Thyroid gland (tissue), 4 donors: ENCODE measurements around the gene SEC11A.

Experiments used
- POLR2A ChIP-seq, 2 donors: fragments of 450-650 bp; IDR thresholded peaks; one replicate each; pipeline ENCODE4 v1.6.1; 2017; ENCODE audit warnings: antibody characterized with exemption in 2 of 2, mild to moderate bottlenecking in 2 of 2, moderate library complexity in 1 of 2
- TF ChIP-seq, protein P1 (sequence below), 6 experiments: fragments of 200-600 bp in 3 of 6; fragments of 450-650 bp in 3 of 6; sonication (generic) in 3 of 6; IDR thresholded peaks; one replicate each; pipeline ENCODE4 v1.5.1; 2016 to 2019; ENCODE audit warnings: antibody characterized with exemption in 6 of 6, mild to moderate bottlenecking in 2 of 6, inconsistent platforms in 1 of 6, moderate library complexity in 1 of 6

DNA sequence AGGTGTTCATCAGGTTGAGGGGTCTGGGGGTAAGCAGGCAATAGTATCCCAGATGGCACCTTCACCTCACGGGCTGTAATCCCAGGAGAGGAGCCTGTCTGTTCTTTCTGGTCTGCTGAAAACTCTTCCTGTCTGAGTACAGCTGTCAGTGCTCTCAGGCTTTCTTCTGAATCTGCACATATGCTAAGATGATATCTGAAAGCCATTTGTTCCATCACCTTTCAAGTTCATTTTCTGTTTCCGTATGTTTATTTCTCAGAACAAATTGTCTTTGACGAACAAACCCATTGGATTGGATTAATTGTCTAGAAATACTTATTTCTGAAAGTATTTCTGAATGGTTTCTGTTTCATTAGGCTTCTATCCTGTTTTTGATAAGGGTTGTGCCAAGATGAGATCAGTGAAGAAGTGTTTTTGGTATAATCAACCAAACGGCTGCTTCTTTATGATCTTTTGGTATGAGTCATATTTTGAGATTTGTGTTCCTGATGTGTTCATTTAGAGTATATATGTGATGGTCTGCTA, 45.7 kb upstream of the SEC11A start:
- TF ChIP-seq, protein P1, sequence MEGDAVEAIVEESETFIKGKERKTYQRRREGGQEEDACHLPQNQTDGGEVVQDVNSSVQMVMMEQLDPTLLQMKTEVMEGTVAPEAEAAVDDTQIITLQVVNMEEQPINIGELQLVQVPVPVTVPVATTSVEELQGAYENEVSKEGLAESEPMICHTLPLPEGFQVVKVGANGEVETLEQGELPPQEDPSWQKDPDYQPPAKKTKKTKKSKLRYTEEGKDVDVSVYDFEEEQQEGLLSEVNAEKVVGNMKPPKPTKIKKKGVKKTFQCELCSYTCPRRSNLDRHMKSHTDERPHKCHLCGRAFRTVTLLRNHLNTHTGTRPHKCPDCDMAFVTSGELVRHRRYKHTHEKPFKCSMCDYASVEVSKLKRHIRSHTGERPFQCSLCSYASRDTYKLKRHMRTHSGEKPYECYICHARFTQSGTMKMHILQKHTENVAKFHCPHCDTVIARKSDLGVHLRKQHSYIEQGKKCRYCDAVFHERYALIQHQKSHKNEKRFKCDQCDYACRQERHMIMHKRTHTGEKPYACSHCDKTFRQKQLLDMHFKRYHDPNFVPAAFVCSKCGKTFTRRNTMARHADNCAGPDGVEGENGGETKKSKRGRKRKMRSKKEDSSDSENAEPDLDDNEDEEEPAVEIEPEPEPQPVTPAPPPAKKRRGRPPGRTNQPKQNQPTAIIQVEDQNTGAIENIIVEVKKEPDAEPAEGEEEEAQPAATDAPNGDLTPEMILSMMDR (IDR thresholded peaks at IDR 0.05) = no peak
- TF ChIP-seq POLR2A (IDR thresholded peaks at IDR 0.05) = no peak
